ENCODE data around the gene NSF. TPM values are rescaled to one million over a fixed set of nuclear protein-coding genes. Genes with fewer than 3 reads are reported as not detected.

NSF gene
- total RNA-seq, 1 experiment from 2014 or later, result 56.5 TPM

DNA sequence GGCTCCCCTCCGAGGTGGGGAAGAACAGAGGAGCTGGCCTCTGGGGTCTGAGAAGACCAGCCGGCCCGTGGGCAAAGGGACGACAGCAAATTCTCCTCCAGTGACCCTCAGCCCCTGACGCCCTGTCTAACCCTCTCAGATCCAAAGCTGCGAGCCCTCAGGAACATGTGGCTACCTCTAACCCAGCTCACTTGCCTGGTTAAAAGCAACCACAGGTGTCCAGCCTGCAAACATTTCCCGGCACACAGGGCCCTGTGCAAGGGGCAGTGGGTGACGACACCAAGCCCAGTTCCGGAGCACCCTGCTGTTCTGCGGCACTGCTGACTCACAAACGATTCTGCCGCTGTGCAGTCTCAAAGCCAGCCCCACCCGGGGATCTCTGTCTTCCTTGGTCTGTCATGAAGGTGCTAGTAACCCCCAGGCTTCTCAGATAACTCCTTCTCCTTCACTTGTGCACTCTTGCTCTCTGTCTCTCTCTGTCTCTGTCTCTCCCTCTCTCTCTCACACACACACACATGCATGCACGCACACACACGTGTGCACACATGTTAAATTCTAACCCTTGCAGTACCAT is 205.0 kb downstream of the NSF start:
- ChIA-PET CTCF (no interaction called here), POLR2A (no interaction called here)
- DNase-seq (ENCODE audit: low read depth, low spot score) (no peak), ATAC-seq (peak; percentile 51; the same call in 1 of the 2 replicates)
- intact Hi-C loops (cut with micrococcal nuclease; ENCODE audit: unreplicated experiment) (no loop called here), in situ Hi-C loops (cut with HindIII; ENCODE audit: low pct_unique_long_range_greater_than_20kb, low sequenced_read_pairs) (no loop called here)
- H3K27me3 ChIP-seq (ENCODE audit: control insufficient read depth, insufficient read depth, low read length), result no peaks in the 10 kb centered on the region
- no TSS peak for BruUV-seq (replicated peaks)
- no peak overlapping the region for H3K4me3 ChIP-seq (ENCODE audit: low read depth in 2 of 2, low read length in 2 of 2)
- no peaks in the 10 kb centered on the region for H3K9me3 ChIP-seq (ENCODE audit: control insufficient read depth, insufficient read depth, low read depth, low read length)
- peaks cover 6% of the 10 kb centered on the region; the same call in 1 of the 2 replicates for H3K4me1 ChIP-seq (ENCODE audit: control insufficient read depth, insufficient read depth, low read length)
- H3K36me3 ChIP-seq (ENCODE audit: control insufficient read depth, insufficient read depth, low read length), result no peaks in the 10 kb centered on the region
- no peak overlapping the region for H3K27ac ChIP-seq (ENCODE audit: low read length)
- TF ChIP-seq, protein P1, sequence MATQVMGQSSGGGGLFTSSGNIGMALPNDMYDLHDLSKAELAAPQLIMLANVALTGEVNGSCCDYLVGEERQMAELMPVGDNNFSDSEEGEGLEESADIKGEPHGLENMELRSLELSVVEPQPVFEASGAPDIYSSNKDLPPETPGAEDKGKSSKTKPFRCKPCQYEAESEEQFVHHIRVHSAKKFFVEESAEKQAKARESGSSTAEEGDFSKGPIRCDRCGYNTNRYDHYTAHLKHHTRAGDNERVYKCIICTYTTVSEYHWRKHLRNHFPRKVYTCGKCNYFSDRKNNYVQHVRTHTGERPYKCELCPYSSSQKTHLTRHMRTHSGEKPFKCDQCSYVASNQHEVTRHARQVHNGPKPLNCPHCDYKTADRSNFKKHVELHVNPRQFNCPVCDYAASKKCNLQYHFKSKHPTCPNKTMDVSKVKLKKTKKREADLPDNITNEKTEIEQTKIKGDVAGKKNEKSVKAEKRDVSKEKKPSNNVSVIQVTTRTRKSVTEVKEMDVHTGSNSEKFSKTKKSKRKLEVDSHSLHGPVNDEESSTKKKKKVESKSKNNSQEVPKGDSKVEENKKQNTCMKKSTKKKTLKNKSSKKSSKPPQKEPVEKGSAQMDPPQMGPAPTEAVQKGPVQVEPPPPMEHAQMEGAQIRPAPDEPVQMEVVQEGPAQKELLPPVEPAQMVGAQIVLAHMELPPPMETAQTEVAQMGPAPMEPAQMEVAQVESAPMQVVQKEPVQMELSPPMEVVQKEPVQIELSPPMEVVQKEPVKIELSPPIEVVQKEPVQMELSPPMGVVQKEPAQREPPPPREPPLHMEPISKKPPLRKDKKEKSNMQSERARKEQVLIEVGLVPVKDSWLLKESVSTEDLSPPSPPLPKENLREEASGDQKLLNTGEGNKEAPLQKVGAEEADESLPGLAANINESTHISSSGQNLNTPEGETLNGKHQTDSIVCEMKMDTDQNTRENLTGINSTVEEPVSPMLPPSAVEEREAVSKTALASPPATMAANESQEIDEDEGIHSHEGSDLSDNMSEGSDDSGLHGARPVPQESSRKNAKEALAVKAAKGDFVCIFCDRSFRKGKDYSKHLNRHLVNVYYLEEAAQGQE (IDR thresholded peaks at IDR 0.05; ENCODE audit: insufficient read depth in 1 of 2, low read depth in 2 of 2, low read length in 1 of 2), result no peak
- TF ChIP-seq SIN3A (IDR thresholded peaks at IDR 0.05; ENCODE audit: borderline replicate concordance, insufficient read depth, low read depth, low read length) (no peak), POLR2AphosphoS5 (IDR thresholded peaks at IDR 0.05; ENCODE audit: low read depth, low read length) (no peak), TCF7L2 (IDR thresholded peaks at IDR 0.05; ENCODE audit: low read depth, low read length) (no peak)
- TF ChIP-seq, protein P2, sequence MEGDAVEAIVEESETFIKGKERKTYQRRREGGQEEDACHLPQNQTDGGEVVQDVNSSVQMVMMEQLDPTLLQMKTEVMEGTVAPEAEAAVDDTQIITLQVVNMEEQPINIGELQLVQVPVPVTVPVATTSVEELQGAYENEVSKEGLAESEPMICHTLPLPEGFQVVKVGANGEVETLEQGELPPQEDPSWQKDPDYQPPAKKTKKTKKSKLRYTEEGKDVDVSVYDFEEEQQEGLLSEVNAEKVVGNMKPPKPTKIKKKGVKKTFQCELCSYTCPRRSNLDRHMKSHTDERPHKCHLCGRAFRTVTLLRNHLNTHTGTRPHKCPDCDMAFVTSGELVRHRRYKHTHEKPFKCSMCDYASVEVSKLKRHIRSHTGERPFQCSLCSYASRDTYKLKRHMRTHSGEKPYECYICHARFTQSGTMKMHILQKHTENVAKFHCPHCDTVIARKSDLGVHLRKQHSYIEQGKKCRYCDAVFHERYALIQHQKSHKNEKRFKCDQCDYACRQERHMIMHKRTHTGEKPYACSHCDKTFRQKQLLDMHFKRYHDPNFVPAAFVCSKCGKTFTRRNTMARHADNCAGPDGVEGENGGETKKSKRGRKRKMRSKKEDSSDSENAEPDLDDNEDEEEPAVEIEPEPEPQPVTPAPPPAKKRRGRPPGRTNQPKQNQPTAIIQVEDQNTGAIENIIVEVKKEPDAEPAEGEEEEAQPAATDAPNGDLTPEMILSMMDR (IDR thresholded peaks at IDR 0.05), result no peak

DNA sequence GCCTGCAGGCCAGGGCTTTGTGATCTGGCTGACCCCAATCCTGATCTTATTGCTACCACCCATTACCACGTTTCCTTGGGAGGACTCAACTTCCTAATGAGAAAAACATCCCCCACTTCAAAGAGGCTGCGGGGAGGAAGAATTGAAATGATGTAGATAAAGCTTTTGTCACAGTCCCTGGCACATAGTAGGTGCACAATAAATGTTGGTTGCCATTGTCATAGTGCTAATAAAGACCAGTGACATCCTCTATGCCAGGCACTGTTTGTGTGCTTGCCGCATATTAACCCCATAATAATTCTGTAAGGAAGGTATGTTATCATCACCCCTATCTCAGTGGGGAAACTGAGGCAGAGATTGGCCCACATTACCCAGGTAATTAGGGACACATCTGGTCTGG is 205.6 kb downstream of the NSF start:
- Histone ChIP-seq H3K27ac (ENCODE audit: low read length) (no peak overlapping the region), H3K9me3 (ENCODE audit: control insufficient read depth, insufficient read depth, low read depth, low read length) (no peaks in the 10 kb centered on the region), H3K36me3 (ENCODE audit: control insufficient read depth, insufficient read depth, low read length) (no peaks in the 10 kb centered on the region), H3K27me3 (ENCODE audit: control insufficient read depth, insufficient read depth, low read length) (no peaks in the 10 kb centered on the region), H3K4me3 (ENCODE audit: low read depth in 2 of 2, low read length in 2 of 2) (no peak overlapping the region), H3K4me1 (ENCODE audit: control insufficient read depth, insufficient read depth, low read length) (peaks cover 6% of the 10 kb centered on the region; the same call in 1 of the 2 replicates)
- no TSS peak for BruUV-seq (replicated peaks)
- intact Hi-C loops (cut with micrococcal nuclease; ENCODE audit: unreplicated experiment), result no loop called here
- CTCF ChIA-PET, result no interaction called here
- POLR2A ChIA-PET, result no interaction called here
- DNase-seq (ENCODE audit: low read depth, low spot score), result no peak
- in situ Hi-C loops (cut with HindIII; ENCODE audit: low pct_unique_long_range_greater_than_20kb, low sequenced_read_pairs), result no loop called here
- no peak for ATAC-seq
- TF ChIP-seq SIN3A (IDR thresholded peaks at IDR 0.05; ENCODE audit: borderline replicate concordance, insufficient read depth, low read depth, low read length) (no peak), TCF7L2 (IDR thresholded peaks at IDR 0.05; ENCODE audit: low read depth, low read length) (no peak), POLR2AphosphoS5 (IDR thresholded peaks at IDR 0.05; ENCODE audit: low read depth, low read length) (no peak)
- TF ChIP-seq, protein P2 (IDR thresholded peaks at IDR 0.05), result no peak
- TF ChIP-seq, protein P1 (IDR thresholded peaks at IDR 0.05; ENCODE audit: insufficient read depth in 1 of 2, low read depth in 2 of 2, low read length in 1 of 2), result no peak

Data from Panc1 (cell line).